HG03159 (cell line): ENCODE data around the gene ZFY.
"Not testable (repeated sequence)": the region's sequence is repeated elsewhere in the genome, so short reads cannot be mapped to it uniquely, and the experiment has no call there.

ENCODE experiments used
- ATAC-seq: cut with Tn5 transposase; IDR thresholded peaks from one replicate; pipeline ENCODE4 v1.9.1; 2021; ENCODE audit warnings: mild to moderate bottlenecking, moderate library complexity; ENCODE audit not compliant: unreplicated experiment

Gene ZFY

GRCh38 chrY:2972708-2973107 lies 37.5 kb downstream of the ZFY start:
- ATAC-seq, result no peak

- ATAC-seq, result no peak
Observed at GRCh38 chrY:2973110-2973751, 38.0 kb downstream of the ZFY start.

DNA sequence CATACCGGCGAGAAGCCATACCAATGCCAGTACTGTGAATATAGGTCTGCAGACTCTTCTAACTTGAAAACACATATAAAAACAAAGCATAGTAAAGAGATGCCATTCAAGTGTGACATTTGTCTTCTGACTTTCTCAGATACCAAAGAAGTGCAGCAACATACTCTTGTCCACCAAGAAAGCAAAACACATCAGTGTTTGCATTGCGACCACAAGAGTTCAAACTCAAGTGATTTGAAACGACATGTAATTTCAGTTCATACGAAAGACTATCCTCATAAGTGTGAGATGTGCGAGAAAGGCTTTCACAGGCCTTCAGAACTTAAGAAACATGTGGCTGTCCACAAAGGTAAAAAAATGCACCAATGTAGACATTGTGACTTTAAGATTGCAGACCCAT lies 44.1 kb downstream of the ZFY start:
- no peak for ATAC-seq

DNA sequence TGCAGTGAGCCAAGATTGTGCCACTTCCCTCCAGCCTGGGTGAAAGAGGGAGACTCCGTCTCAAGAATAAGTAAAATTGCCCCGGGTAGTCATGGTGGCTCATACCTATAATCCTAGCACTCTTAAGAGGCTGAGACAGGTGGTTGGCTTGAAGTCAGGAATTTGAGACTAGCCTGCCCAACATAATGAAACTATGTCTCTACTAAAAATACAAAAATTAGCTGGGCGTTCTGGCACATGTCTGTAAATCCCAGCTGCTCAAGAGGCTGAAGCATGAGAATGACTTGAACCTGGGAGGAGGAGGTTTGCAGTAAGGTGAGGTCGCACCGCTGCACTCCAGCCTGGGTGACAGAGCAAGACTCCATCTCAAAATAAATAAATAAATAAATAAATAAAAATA lies 49.3 kb downstream of the ZFY start:
- ATAC-seq, result no peak

DNA sequence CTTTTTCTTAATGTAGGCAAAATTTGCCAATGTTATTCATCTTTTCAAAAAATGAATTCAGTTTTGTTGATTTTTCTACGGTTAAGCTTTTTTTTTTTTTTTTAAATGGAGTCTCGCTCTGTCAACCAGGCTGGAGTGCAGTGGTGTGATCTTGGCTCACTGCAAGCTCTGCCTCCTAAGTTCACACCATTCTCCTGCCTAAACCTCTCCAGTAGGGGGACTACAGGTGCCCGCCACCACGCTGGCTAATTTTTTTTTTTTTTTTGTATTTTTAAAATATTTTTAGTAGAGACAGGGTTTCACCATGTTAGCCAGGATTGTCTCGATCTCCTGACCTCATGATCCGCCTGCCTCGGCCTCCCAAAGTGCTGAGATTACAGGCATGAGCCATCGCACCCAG lies 52.0 kb downstream of the ZFY start:
- not testable (repeated sequence) for ATAC-seq

DNA sequence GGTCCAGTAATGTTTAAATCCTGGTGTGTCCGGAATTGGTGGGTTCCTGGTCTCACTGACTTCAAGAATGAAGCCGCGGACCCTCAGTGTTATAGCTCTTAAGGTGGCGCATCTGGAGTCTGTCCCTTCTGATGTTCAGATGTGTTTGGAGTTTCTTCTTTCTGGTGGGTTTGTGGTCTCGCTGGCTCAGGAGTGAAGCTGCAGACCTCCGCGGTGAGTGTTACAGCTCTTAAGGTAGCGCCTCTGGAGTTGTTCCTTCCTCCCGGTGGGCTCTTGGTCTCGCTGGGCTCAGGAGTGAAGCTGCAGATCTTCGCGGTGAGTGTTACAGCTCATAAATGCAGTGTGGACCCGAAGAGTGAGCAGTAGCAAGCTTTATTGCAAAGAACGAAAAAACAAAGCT lies 62.2 kb downstream of the ZFY start:
- ATAC-seq, result not testable (repeated sequence)

GRCh38 chrY:3002190-3002589 lies 67.0 kb downstream of the ZFY start:
- ATAC-seq, result no peak

GRCh38 chrY:3002680-3003515 lies 67.7 kb downstream of the ZFY start:
- ATAC-seq, result no peak

- ATAC-seq, result no peak
Observed at GRCh38 chrY:3003516-3003830, 68.3 kb downstream of the ZFY start.

GRCh38 chrY:3003846-3004245 lies 68.7 kb downstream of the ZFY start:
- no peak for ATAC-seq

- ATAC-seq, result not testable (repeated sequence)
Observed at GRCh38 chrY:3006031-3006430, 70.8 kb downstream of the ZFY start.

DNA sequence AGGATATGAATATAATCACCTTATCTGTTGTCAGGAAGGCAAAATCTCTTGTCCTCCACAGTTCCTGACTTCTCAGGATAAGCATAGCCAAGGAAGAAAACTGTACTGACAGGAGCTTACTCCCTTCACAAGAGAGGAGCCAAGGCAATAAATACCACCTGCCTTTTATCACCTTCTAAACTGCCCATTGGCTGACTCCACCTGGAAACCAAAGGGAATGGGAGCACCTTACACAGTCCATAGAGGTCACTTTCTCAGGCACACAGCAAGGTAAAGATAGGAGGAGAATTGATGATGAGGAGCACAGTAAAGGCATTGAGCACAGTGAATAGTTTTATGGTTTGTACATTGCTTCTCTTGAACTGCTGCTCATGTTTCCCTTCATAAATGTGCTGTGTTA lies 72.8 kb downstream of the ZFY start:
- no peak for ATAC-seq

- no peak for ATAC-seq
Observed at GRCh38 chrY:3012226-3012625, 77.0 kb downstream of the ZFY start.

GRCh38 chrY:3016594-3016993 lies 81.4 kb downstream of the ZFY start:
- no peak for ATAC-seq

GRCh38 chrY:3018546-3018945 lies 83.4 kb downstream of the ZFY start:
- ATAC-seq, result no peak

GRCh38 chrY:3019584-3019983 lies 84.4 kb downstream of the ZFY start:
- no peak for ATAC-seq

GRCh38 chrY:3021176-3021575 lies 86.0 kb downstream of the ZFY start:
- ATAC-seq, result no peak

DNA sequence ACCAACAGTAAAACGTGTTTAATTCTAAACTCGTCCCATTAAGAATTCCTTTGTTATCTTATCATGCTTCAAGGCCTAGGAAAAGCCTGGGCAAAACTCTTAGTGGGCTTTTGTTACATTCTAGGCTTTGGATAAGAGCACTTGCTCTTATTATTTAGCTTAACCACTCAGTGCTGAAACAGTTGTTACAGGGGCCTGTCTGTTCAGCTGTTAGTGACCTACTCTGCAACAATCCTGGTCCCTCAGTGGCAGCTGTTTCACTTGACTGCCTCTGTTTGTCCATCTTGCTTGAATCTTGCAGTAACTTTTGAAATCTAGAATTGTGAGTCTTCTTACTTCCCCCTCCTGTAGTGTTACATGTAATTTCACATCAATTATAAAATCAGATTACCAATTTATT lies 88.4 kb downstream of the ZFY start:
- ATAC-seq, result no peak

- no peak for ATAC-seq
Observed at GRCh38 chrY:3025357-3025756, 90.2 kb downstream of the ZFY start.
